NCI-H187 (cell line): ENCODE results near the gene ATXN10.
A peak's percentile ranks its signal among the peaks of the same experiment; 100 is the strongest.
"Not testable (repeated sequence)": the region's sequence is repeated elsewhere in the genome, so short reads cannot be mapped to it uniquely, and the experiment has no call there.

Experiments used
- DNase-seq, 2 experiments: peaks; one replicate each; lab custom pipeline; 2025; lab: John Stamatoyannopoulos, UW

ATXN10 gene

GRCh38 chr22:45671783-45672563 is at the start of gene ATXN10:
TSS of gene ATXN10 (plus strand) at chr22:45671834. CDS start at chr22:45672064, 230 bp downstream.
- DNase-seq: peak; percentile 36 to 49

GRCh38 chr22:45621836-45622600 is 49.6 kb upstream of the ATXN10 start:
- DNase-seq: no peak

GRCh38 chr22:45623464-45624145 is 48.0 kb upstream of the ATXN10 start:
- DNase-seq: not testable (repeated sequence)

GRCh38 chr22:45626198-45626651 is 45.4 kb upstream of the ATXN10 start:
- no peak for DNase-seq

GRCh38 chr22:45627489-45628233 is 44.0 kb upstream of the ATXN10 start:
- DNase-seq: no peak

- no peak for DNase-seq
These were observed 43.1 kb upstream of the ATXN10 start for GRCh38 chr22:45628515-45628914.

GRCh38 chr22:45629469-45630089 is 42.1 kb upstream of the ATXN10 start:
- DNase-seq: peak in 1 of 2 experiments; percentile 17

- DNase-seq: no peak
These were observed 41.2 kb upstream of the ATXN10 start for GRCh38 chr22:45630436-45630835.

GRCh38 chr22:45631140-45631840 is 40.3 kb upstream of the ATXN10 start:
- no peak for DNase-seq

- no peak for DNase-seq
These were observed 39.8 kb upstream of the ATXN10 start for GRCh38 chr22:45631841-45632238.

- no peak for DNase-seq
These were observed 38.7 kb upstream of the ATXN10 start for GRCh38 chr22:45632791-45633515.

GRCh38 chr22:45636683-45637082 is 35.0 kb upstream of the ATXN10 start:
- no peak for DNase-seq

GRCh38 chr22:45638197-45638596 is 33.4 kb upstream of the ATXN10 start:
- DNase-seq: no peak

- peak in 1 of 2 experiments; percentile 68 for DNase-seq
These were observed 32.5 kb upstream of the ATXN10 start for GRCh38 chr22:45638834-45639746.

GRCh38 chr22:45639747-45640102 is 31.9 kb upstream of the ATXN10 start:
- DNase-seq: no peak

GRCh38 chr22:45640291-45640940 is 31.2 kb upstream of the ATXN10 start:
- DNase-seq: no peak

- DNase-seq: no peak
These were observed 30.6 kb upstream of the ATXN10 start for GRCh38 chr22:45640941-45641621.

- no peak for DNase-seq
These were observed 28.6 kb upstream of the ATXN10 start for GRCh38 chr22:45642986-45643385.
